GM18519 (cell line): ENCODE measurements around the gene ACSL4.

Experiments
- ATAC-seq: cut with Tn5 transposase; IDR thresholded peaks from one replicate; pipeline ENCODE4 v1.9.1; 2021; ENCODE audit warnings: mild to moderate bottlenecking, moderate library complexity; ENCODE audit not compliant: unreplicated experiment, low FRiP score

The ACSL4 gene

DNA sequence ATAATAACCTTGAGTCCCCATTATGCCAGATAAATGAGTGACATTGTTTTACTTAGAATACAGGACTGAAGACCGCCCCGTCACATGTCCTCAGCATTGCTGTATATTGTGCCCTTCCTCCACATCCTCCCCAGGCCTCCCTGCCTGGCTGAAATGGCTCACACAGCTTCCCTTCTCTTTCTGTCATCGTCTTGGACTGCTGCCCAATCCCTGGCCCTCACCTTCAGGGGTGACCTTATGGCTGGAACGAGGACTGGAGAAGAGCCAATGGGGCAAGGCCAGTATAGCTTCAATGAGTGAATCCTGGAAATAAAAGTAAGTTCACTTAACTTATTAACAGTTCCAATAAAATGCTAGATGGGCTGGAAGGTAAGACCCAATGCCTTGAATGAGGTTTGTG is 110.8 kb downstream of the ACSL4 start:
- ATAC-seq = no peak

DNA sequence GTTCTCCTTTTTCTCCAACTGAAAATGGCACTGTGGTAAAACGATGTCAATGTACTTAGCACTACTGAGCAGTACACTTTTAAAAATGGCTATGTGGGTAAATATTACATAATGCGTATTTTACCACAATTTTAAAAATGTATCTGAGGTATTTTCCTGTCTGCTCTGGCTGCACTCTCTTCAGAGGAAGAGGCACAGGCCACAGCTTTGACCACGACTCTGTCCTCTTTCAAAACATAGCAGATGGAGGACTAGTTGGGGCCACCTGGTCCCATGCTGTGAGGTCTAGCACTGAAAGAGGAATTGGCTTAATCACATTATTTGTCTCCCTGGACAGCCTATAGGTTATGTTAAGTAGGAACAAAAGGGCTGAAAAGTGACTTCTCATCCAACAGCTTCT is 113.3 kb downstream of the ACSL4 start:
- no peak for ATAC-seq

DNA sequence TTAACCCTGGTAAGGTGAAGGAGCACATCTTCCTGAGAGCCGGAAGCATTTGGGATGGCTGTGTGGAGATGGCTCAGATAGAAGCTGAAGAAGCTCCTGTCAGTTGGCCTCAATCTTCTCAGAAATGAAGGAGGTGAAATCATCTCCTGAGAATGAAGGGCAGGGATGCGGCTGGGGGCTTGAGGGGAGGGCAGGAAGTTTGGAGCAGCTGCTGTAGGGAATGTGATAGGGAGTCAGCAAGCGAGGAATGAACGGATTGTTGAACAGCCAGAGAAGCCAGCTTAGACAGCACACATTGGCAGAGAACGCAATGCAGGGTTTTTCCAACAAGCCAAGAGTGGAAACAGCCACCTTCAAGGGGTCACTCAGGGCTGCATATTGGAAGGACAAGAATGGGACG is 118.1 kb downstream of the ACSL4 start:
- ATAC-seq = no peak

DNA sequence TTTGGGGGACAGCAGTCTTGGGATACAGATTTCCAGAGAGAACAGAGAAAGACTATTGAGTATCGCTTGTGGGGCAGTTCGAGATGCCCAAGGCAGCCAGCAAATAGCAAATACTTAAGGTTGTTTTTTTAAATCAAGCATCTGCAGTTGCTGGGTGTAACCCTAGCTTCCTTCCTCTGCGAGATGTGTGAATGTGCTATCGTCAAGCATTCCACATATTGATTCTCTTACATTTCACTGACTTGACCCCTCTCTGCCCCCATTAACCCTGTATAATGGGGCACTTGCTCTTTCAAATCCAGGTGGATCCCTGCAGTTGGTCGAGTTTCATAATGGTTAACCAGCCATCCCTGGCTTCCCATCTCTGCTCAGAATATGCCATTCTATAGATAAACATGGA is 131.6 kb downstream of the ACSL4 start:
- no peak for ATAC-seq

DNA sequence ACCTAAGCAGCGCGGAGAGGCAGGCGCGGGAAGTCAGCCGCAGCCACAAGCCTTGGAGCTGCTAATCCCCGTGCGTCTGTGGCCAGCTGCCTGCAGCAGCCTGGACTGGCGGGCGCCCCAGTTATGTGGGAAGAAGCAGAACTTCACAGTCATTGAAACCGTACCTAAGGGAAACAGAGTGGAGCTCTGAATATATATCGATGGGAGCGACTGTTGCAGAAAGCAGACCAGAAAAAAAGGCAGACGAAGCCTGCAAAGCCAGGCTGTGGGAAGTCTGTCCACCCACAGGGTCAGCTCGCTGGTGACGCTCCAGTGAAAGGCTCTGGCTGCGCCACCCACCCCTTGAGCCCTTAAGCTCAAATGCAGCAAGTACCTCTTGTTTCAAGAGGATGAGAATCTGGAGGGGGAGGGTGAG is 132.8 kb downstream of the ACSL4 start:
- no peak for ATAC-seq

DNA sequence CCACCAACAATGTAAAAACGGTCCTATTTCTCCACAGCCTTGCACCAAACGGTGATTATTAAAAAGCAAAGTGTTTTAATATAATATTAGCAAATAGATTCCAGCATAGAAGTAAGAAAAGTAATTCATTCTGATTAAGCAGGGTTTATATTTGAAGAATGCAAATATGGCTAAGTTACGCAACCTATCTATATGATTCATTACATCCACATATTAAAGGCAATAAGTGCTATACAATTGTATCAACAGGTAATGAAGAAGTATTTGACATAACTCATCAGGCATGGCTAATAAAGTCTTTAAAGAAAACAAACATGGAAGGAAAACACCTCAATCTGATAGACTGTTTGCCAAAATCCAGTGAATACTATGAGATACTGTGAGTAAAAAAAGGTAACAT is 137.0 kb downstream of the ACSL4 start:
- ATAC-seq = no peak
